Vagina (tissue), 2 donors: ENCODE data around the gene ABCG2. TPM values are rescaled to one million over a fixed set of nuclear protein-coding genes. Genes with fewer than 3 reads are reported as not detected.

Source experiments
- DNase-seq, 2 donors: peaks; one replicate each; pipeline ENCODE4 v3.0.0-alpha.2; 2017; ENCODE audit errors: extremely low spot score in 2 of 2
- H3K27ac ChIP-seq: fragments of 200-600 bp; sonication (generic); one replicate; pipeline ENCODE4 v1.5.1; 2019
- H3K27me3 ChIP-seq: fragments of 200-600 bp; sonication (generic); one replicate; pipeline ENCODE4 v1.5.1; 2019
- H3K36me3 ChIP-seq, 2 donors: fragments of 200-600 bp; sonication (generic); one replicate each; pipeline ENCODE4 v1.5.1; 2017 to 2019
- H3K4me1 ChIP-seq: fragments of 200-600 bp; sonication (generic); one replicate; pipeline ENCODE4 v1.5.1; 2019
- H3K4me3 ChIP-seq, 2 donors: fragments of 200-600 bp; sonication (generic); 1 replicate in 1 of 2; 2 replicates in 1 of 2; pipeline ENCODE4 v1.5.1; 2016 to 2019
- H3K9me3 ChIP-seq: fragments of 200-600 bp; sonication (generic); one replicate; pipeline ENCODE4 v1.5.1; 2019
- CTCF ChIP-seq, 3 experiments: fragments of 450-650 bp in 2 of 3; fragments of 200-600 bp in 1 of 3; sonication (generic) in 1 of 3; IDR thresholded peaks; one replicate each; pipeline ENCODE4 v1.5.1; 2017 to 2019; ENCODE audit warnings: antibody characterized with exemption in 3 of 3, mild to moderate bottlenecking in 2 of 3, moderate library complexity in 2 of 3
- POLR2A ChIP-seq, 2 donors: fragments of 450-650 bp; IDR thresholded peaks; one replicate each; pipeline ENCODE4 v1.6.1; 2017; ENCODE audit warnings: antibody characterized with exemption in 2 of 2, mild to moderate bottlenecking in 2 of 2, moderate library complexity in 2 of 2
- POLR2AphosphoS5 ChIP-seq, 2 donors: sonication (generic); formaldehyde crosslinking; IDR thresholded peaks; one replicate each; pipeline ENCODE4 v1.9.0; 2017; ENCODE audit warnings: antibody characterized with exemption in 2 of 2, mild to moderate bottlenecking in 2 of 2, low read depth in 1 of 2; ENCODE audit not compliant: insufficient read depth in 1 of 2
- intact Hi-C: fragments of 100-400 bp; cut with DNase I; formaldehyde crosslinking; loops from one replicate; pipeline ENCODE4 v1.15.1; 2023
- total RNA-seq: library from RNA; depleted of rRNA; stranded (reverse); fragments of >200 nt; gene quantifications from one replicate; pipeline ENCODE4 v1.2.3, GENCODE V29; 2016

ABCG2 gene
- total RNA-seq, 1 donor from 2014 or later: 7.4 TPM

DNA sequence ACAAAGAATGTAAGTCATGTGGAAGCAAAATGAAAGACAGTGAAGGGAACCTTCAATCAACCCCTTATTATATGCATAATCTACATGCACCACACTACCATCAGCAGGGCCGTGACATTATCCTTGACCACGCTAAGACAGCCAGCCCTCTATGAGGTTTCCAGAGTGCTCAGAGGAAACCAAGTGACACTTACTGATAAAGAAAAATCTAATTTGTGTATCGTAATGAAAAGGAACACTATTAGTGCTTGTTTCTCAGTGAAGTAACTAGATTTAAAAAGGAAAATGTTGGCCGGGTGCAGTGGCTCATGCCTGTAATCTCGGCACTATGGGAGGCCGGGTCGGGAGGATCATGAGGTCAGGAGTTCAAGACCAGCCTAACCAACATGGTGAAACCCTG is 56.4 kb downstream of the ABCG2 start:
- no peak for TF ChIP-seq POLR2A (IDR thresholded peaks at IDR 0.05)
- no peak for TF ChIP-seq CTCF (IDR thresholded peaks at IDR 0.05)
- no peak for TF ChIP-seq POLR2AphosphoS5 (IDR thresholded peaks at IDR 0.05; ENCODE audit: insufficient read depth in 1 of 2, low read depth in 1 of 2)
- Histone ChIP-seq H3K4me1 (no peaks in the 10 kb centered on the region), H3K36me3 (no peaks in the 10 kb centered on the region), H3K27ac (no peak overlapping the region), H3K27me3 (no peaks in the 10 kb centered on the region), H3K4me3 (no peak overlapping the region), H3K9me3 (no peaks in the 10 kb centered on the region)
- intact Hi-C loops: no loop called here
- no peak for DNase-seq

DNA sequence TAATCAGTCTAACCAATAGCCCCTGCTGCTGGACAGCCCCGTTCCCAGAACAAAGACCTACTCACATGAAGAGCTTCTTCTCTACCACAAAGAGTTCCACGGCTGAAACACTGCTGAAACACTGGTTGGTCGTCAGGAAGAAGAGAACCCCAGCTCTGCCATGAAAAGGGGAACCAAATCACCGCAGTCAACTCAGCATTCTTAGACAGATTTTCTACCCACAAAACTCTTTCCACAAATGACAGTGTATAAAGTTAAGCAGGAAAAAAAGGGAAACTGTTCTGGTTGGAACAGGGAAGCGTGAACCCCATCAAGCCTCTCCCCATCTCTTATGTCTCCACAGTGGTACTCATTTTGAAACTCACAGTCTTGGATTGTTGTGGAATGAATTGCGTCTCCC is 57.3 kb downstream of the ABCG2 start:
- no peak overlapping the region for H3K27ac ChIP-seq
- no peaks in the 10 kb centered on the region for H3K9me3 ChIP-seq
- TF ChIP-seq CTCF (IDR thresholded peaks at IDR 0.05): no peak
- no peak for TF ChIP-seq POLR2A (IDR thresholded peaks at IDR 0.05)
- no peak for TF ChIP-seq POLR2AphosphoS5 (IDR thresholded peaks at IDR 0.05; ENCODE audit: insufficient read depth in 1 of 2, low read depth in 1 of 2)
- no peak for DNase-seq
- intact Hi-C loops: no loop called here
- no peaks in the 10 kb centered on the region for H3K4me1 ChIP-seq
- no peaks in the 10 kb centered on the region for H3K36me3 ChIP-seq
- no peak overlapping the region for H3K4me3 ChIP-seq
- no peaks in the 10 kb centered on the region for H3K27me3 ChIP-seq

DNA sequence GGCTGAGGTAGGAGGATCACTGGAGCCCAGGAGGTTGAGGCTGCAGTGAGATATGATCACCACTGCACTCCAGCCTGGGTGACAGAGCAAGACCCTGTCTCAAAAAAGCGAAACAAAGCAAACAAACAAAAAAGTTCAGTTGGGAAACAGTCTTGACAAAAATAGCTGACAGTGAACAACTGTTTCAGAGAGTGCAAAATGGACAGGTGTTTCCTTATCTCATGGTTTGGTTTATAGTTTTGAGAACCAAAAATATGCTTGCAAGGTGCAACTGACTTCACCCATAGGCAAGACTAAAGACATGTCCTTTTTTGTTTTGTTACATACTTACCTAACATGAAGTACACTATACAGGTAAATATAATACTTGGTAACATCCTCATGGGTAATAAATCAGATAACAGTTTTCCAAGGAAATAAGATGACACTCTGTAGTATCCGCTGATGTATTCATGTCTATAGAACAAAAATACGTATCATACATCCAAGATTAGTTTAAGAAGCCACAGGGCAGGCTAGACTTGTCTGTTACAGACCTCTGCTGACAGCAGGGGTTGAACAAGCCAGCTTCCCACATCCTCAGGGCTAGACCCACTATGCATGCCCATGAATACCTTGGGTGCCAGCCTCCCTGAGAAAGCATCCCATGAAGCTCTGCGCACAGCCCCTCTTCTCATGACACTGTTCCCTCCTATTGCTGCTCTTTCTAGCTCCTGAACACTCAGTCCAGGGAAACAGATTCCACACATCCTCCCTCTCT is 59.3 kb downstream of the ABCG2 start:
- TF ChIP-seq CTCF (IDR thresholded peaks at IDR 0.05) (no peak), POLR2A (IDR thresholded peaks at IDR 0.05) (no peak), POLR2AphosphoS5 (IDR thresholded peaks at IDR 0.05; ENCODE audit: insufficient read depth in 1 of 2, low read depth in 1 of 2) (no peak)
- Histone ChIP-seq H3K9me3 (no peaks in the 10 kb centered on the region), H3K36me3 (no peaks in the 10 kb centered on the region), H3K4me3 (no peak overlapping the region), H3K4me1 (no peaks in the 10 kb centered on the region), H3K27me3 (no peaks in the 10 kb centered on the region), H3K27ac (no peak overlapping the region)
- DNase-seq: no peak
- intact Hi-C loops: no loop called here

- Histone ChIP-seq H3K36me3 (no peaks in the 10 kb centered on the region), H3K27ac (no peak overlapping the region), H3K27me3 (no peaks in the 10 kb centered on the region), H3K9me3 (no peaks in the 10 kb centered on the region), H3K4me1 (no peaks in the 10 kb centered on the region), H3K4me3 (no peak overlapping the region)
- no peak for DNase-seq
- intact Hi-C loops: no loop called here
- TF ChIP-seq POLR2AphosphoS5 (IDR thresholded peaks at IDR 0.05; ENCODE audit: insufficient read depth in 1 of 2, low read depth in 1 of 2) (no peak), POLR2A (IDR thresholded peaks at IDR 0.05) (no peak), CTCF (IDR thresholded peaks at IDR 0.05) (no peak)
Measured at GRCh38 chr4:88097781-88098180, 60.7 kb downstream of the ABCG2 start.

GRCh38 chr4:88097301-88097700 is 61.1 kb downstream of the ABCG2 start:
- Histone ChIP-seq H3K27ac (no peak overlapping the region), H3K4me1 (no peaks in the 10 kb centered on the region), H3K9me3 (no peaks in the 10 kb centered on the region), H3K4me3 (no peak overlapping the region), H3K27me3 (no peaks in the 10 kb centered on the region), H3K36me3 (no peaks in the 10 kb centered on the region)
- no peak for DNase-seq
- intact Hi-C loops: no loop called here
- TF ChIP-seq POLR2AphosphoS5 (IDR thresholded peaks at IDR 0.05; ENCODE audit: insufficient read depth in 1 of 2, low read depth in 1 of 2) (no peak), CTCF (IDR thresholded peaks at IDR 0.05) (no peak), POLR2A (IDR thresholded peaks at IDR 0.05) (no peak)
